Measurements from ENCODE around the gene KDSR.

KDSR gene

GRCh38 chr18:63367053-63367953 lies at the start of gene KDSR:
Gene KDSR (minus strand): TSS chr18:63367206. CDS start chr18:63367118, 88 bp downstream.
- peak; percentile 86 to 96 for DNase-seq

- no peak for DNase-seq
Observed at GRCh38 chr18:63412953-63413352, 45.9 kb upstream of the KDSR start.

- peak in 1 of 2 donors; percentile 13 for DNase-seq
Observed at GRCh38 chr18:63410792-63411191, 43.8 kb upstream of the KDSR start.

GRCh38 chr18:63409301-63409700 lies 42.3 kb upstream of the KDSR start:
- DNase-seq: no peak

- no peak for DNase-seq
Observed at GRCh38 chr18:63407734-63408133, 40.7 kb upstream of the KDSR start.

- DNase-seq: no peak
Observed at GRCh38 chr18:63405986-63406385, 39.0 kb upstream of the KDSR start.

- DNase-seq: no peak
Observed at GRCh38 chr18:63402246-63403162, 35.5 kb upstream of the KDSR start.

GRCh38 chr18:63399300-63399699 lies 32.3 kb upstream of the KDSR start:
- no peak for DNase-seq

- no peak for DNase-seq
Observed at GRCh38 chr18:63397349-63397748, 30.3 kb upstream of the KDSR start.

GRCh38 chr18:63395503-63395902 lies 28.5 kb upstream of the KDSR start:
- no peak for DNase-seq

- DNase-seq: no peak
Observed at GRCh38 chr18:63394954-63395353, 27.9 kb upstream of the KDSR start.

GRCh38 chr18:63387861-63388260 lies 20.9 kb upstream of the KDSR start:
- DNase-seq: no peak

GRCh38 chr18:63382843-63383242 lies 15.8 kb upstream of the KDSR start:
- DNase-seq: no peak

GRCh38 chr18:63379639-63379962 lies 12.6 kb upstream of the KDSR start:
- no peak for DNase-seq

- DNase-seq: peak in 1 of 2 donors; percentile 42
Observed at GRCh38 chr18:63378919-63379638, 12.1 kb upstream of the KDSR start.

- no peak for DNase-seq
Observed at GRCh38 chr18:63377275-63377980, 10.4 kb upstream of the KDSR start.

GRCh38 chr18:63376538-63376937 lies 9.5 kb upstream of the KDSR start:
- DNase-seq: no peak

GRCh38 chr18:63374540-63374939 lies 7.5 kb upstream of the KDSR start:
- DNase-seq: no peak

GRCh38 chr18:63373161-63373560 lies 6.2 kb upstream of the KDSR start:
- DNase-seq: no peak

- DNase-seq: no peak
Observed at GRCh38 chr18:63368611-63369010, 1.6 kb upstream of the KDSR start.

- DNase-seq: peak; percentile 30 to 38
Observed at GRCh38 chr18:63366213-63367052, 573 bp downstream of the KDSR start.

GRCh38 chr18:63365876-63366212 lies 1.2 kb downstream of the KDSR start:
- no peak for DNase-seq

Measured in bone marrow (tissue), 2 donors.